ENCODE data around the gene RNF150.

GRCh38 chr4:140982613-140983340 lies 150.5 kb downstream of the RNF150 start:
- TF ChIP-seq CTCF (IDR thresholded peaks at IDR 0.05) (no peak), POLR2A (IDR thresholded peaks at IDR 0.05; ENCODE audit: low read depth) (no peak)
